ENCODE results near the gene DOCK6.

DOCK6 gene

GRCh38 chr19:11261971-11262839 lies at the start of gene DOCK6:
Gene DOCK6 (minus strand): TSS chr19:11262524. CDS start chr19:11262440, 84 bp downstream.
- DNase-seq: peak; percentile 9

GRCh38 chr19:11306337-11306736 lies 44.0 kb upstream of the DOCK6 start:
- no peak for DNase-seq

DNA sequence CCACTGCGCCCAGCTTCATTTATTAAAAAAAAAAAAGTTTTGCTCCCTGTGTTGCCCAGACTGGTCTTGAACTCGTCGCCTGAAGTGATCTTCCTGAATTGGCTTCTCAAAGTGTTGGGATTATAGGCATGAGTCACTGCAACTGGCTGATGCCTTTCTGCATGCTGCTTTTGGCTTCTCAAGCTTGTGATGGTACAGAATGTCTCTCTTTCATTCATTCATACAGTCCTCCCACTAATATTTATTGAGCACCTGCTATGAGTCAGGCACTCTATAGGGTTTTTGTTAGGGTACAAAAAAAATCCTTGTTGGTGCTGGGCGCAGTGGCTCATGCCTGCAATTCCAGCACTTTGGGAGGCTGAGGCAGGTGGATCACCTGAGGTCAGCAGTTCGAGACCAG lies 42.6 kb upstream of the DOCK6 start:
- DNase-seq: no peak

DNA sequence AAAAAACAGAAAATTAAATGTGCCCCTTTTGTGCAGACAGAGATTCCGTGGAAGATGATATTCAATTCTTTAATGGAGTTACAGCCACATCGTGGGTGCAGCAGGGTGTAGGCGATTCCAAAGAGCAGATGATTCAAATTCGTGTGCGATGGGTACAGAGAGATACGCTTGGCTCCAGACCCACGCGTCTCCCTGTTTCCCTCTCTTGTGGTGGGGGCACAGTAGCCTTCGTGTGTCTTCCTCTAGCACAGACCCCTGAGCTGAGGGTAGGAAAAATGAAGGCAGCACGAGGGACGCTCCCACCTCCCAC lies 38.4 kb upstream of the DOCK6 start:
- no peak for DNase-seq

GRCh38 chr19:11299946-11300810 lies 37.9 kb upstream of the DOCK6 start:
- no peak for DNase-seq

- DNase-seq: no peak
Measured at GRCh38 chr19:11296264-11296663, 33.9 kb upstream of the DOCK6 start.

DNA sequence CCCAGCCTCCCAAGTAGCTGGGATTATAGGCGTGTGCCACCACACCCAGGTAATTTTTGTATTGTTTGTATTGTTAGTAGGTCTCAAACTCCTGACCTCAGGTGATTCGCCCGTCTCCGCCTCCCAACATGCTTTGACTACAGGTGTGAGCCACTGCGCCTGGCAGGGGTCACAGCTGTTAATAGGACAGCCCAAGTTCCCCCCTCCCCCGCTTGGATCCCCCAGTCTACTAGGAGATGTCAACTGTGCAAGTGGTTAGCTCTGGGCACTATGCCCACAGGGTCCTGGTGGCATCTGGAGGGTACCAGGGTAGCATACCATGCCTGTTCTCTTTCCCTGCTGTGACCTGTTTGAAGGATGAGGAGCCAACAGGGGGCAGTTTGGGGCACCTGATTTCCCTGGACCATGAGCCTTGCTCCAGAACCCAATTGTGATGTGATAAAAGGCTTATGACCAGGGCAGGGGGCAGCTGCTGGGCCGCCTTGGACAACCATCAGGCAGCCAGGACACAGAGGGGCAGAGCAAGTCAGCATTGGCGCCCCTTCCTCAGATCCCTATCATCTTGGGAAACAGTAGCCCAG lies 33.4 kb upstream of the DOCK6 start, which contains the start of gene TSPAN16:
Gene TSPAN16, plus strand, starts transcription at position 496 of the 581 bp plus-strand sequence. CDS start 138 bp downstream, outside the sequence.
- DNase-seq: no peak

DNA sequence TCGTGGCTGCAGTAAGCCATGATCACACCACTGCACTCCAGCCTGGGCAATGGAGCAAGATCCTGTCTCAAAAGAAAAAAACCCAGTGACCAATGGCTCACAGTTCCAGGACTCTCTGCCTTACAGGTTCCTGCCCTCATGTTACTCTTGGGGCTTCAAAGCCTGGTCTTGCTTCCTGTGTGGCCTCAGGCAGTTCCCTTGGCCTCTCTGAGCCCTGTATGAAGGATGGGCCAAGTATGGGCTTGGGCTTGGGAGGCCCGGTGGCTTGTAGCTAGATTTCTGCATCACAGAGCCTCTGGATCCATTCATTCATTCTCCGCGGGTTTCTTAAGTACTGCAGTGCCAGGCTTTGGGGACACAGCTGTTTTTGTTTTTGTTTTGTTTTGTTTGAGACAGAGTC lies 32.9 kb upstream of the DOCK6 start:
- no peak for DNase-seq

DNA sequence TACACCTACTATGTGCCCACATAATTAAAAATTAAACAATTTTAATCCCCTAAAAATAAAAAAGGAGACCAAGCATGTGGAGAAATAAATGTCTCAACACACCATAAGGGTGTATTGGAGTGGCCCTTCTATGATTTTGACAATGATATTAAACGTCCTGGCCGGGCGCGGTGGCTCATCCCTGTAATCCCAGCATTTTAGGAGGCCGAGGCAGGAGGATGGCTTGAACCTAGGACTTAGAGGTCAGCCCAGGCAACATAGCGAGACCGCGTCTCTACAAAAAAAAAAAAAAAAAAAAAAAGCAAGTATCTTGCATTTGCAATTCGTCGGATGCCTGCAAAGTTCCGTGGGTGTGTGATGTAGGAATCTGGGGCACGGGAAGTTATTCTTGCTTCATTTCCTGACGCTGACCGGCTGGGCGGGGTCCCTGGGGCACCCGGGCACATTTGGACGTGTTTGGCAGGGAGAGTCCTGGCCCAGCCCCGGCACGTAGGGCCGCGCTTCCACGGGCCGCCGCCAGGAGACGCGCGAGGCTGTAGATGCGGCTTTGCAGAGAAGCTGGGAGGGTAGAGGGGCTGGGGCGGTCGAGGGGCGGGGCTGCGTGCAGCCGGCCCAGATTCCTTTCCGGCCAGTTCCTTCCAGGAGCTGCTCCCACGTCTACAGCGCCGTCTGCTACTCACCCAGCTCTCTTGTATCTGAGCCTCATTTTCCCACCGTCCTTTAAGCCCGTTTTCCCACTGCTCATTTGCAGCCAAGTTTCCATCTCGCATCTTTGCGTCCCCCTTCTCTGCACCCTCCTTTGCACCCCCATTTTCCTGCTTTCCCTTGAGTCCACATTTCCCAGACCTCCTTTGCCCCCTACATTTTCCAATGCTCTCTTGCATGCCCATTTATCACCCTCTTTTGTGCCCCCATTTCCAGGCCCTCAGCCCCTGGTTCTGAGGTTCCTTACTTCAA lies 31.4 kb upstream of the DOCK6 start:
- DNase-seq: peak; percentile 91

- no peak for DNase-seq
Measured at GRCh38 chr19:11291991-11292390, 29.7 kb upstream of the DOCK6 start.

- DNase-seq: no peak
Measured at GRCh38 chr19:11291415-11291814, 29.1 kb upstream of the DOCK6 start.

- no peak for DNase-seq
Measured at GRCh38 chr19:11290256-11290655, 27.9 kb upstream of the DOCK6 start.

- no peak for DNase-seq
Measured at GRCh38 chr19:11288349-11288748, 26.0 kb upstream of the DOCK6 start.

- DNase-seq: no peak
Measured at GRCh38 chr19:11286312-11286974, 24.1 kb upstream of the DOCK6 start.

- no peak for DNase-seq
Measured at GRCh38 chr19:11284515-11284914, 22.2 kb upstream of the DOCK6 start.

GRCh38 chr19:11281356-11282049 lies 19.2 kb upstream of the DOCK6 start:
- DNase-seq: no peak

DNA sequence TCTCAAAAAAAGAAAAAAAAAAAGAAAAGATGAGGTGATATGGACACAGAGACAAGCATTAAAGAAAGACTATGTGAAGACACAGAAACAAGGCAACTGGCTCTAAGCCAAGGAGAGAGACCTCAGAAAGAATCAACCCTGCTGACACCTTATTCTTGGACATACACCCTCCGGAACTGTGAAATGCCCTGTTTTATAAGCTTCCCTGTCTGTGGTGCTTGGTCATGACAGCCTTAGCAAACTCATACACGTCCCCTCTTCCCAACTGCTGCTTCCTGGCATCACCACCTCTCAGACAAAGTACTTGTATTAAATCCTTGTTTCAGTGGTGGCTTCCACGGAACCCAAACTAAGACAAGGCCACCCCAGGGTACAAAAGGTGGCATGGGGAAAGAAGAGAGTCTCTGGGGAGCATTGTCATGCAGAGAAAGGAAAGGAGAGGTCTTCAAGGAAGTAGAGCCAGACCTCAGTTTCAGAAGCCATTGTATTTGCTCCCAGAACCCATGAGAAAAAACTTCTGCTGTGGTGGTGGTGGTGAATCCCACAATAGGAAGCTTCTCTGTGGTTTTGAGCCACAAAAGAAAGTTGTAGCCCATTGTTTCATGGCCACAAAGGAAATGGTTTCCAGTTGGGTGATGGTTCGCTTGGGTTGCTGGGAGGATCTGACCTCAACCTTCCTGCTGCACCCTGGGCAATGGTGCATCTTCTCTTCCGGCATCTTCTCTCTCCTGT lies 17.3 kb upstream of the DOCK6 start:
- DNase-seq: no peak

DNA sequence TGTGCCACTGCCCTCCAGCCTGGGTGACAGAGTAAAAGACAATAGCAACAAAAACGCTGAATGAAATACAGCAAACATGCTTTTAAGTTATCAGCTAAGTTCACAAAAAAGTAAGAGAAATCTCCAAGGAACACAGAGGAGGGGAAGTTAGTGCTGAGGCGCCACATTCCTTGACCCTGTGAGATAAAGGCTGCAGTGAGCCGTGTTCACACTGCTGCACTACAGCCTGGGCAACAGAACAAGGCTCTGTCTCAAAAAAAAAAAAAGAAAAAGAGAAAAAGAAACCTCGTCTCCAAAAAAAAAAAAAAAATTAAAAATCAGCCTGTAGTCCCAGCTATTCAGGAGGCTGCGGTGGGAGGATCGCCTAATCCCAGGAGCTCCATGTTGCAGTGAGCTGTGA lies 16.3 kb upstream of the DOCK6 start:
- DNase-seq: no peak

GRCh38 chr19:11274533-11275086 lies 12.3 kb upstream of the DOCK6 start:
- no peak for DNase-seq

DNA sequence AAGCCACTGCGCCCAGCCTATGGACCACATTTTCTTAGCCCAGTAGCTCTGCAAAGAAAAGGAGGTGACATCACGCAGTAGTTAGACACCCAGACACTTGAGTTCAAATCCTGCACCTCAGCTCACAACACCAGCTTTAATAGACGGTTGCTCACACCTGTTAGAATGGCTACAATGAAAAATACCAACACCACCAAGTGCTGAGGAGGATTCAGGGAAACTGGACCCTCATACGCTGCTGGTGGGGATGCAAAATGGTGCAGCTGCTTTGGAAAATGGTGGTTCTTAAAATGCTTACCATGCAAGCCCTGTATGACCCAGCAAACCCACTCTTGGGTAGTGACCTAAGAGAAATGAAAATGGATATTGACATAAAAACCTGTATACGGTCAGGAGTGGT lies 11.7 kb upstream of the DOCK6 start:
- DNase-seq: no peak

All from NCI-H510A treated with DMSO at 0.1 percent for 48 hours (cell line).